SK-N-SH (cell line): ENCODE results near the gene PELI1. TPM values are rescaled to one million over a fixed set of nuclear protein-coding genes. Genes with fewer than 3 reads are reported as not detected.

Experiments
- CTCF ChIA-PET: fragments of 300-600, 350-600 bp; formaldehyde crosslinking; extraction: SDS; loops from one replicate; lab custom pipeline; 2021; lab: Yijun Ruan, JAX
- POLR2A ChIA-PET: fragments of 350-600 bp; sonication (Branson Sonifier 250); formaldehyde crosslinking; extraction: SDS; loops from one replicate; lab custom pipeline; 2020; ENCODE audit warnings: antibody characterized with exemption, inconsistent platforms; lab: Yijun Ruan, JAX
- DNase-seq: peaks from one replicate; pipeline ENCODE4 v3.0.0; 2012
- H2AFZ ChIP-seq: fragments of 200-600 bp; sonication (generic); 2 replicates; pipeline ENCODE4 v1.8.1; 2016; ENCODE audit warnings: antibody characterized with exemption, mild to moderate bottlenecking, low read depth
- H3F3A ChIP-seq: fragments of 200-600 bp; sonication (generic); replicated peaks from 2 replicates; pipeline ENCODE3; 2016; ENCODE audit warnings: antibody characterized with exemption, mild to moderate bottlenecking; ENCODE audit not compliant: insufficient read depth
- H3K27ac ChIP-seq, 2 experiments: fragments of 200-500 bp in 1 of 2; fragments of 200-600 bp in 1 of 2; sonication (Bioruptor generic) in 1 of 2; sonication (generic), shearing (Covaris generic) in 1 of 2; 2 replicates each; pipeline versions ENCODE4 v1.5.1 to v1.6.1; 2014 to 2016; ENCODE audit warnings: low read depth in 2 of 2, inconsistent platforms in 1 of 2, low read length in 1 of 2, mild to moderate bottlenecking in 1 of 2, mixed read lengths in 1 of 2
- H3K27me3 ChIP-seq: fragments of 200-600 bp; sonication (generic), shearing (Covaris generic); 2 replicates; pipeline ENCODE4 v1.6.1; 2016; ENCODE audit warnings: mixed run types; ENCODE audit not compliant: insufficient read depth
- H3K36me3 ChIP-seq, 2 experiments: fragments of 200-500 bp in 1 of 2; fragments of 200-600 bp in 1 of 2; sonication (Bioruptor generic) in 1 of 2; sonication (generic) in 1 of 2; replicated peaks in 1 of 2; 2 replicates each; pipeline versions ENCODE3 to v1.5.1; 2014 to 2016; ENCODE audit warnings: low read length in 1 of 2, mild to moderate bottlenecking in 1 of 2; ENCODE audit not compliant: insufficient read depth in 2 of 2, control insufficient read depth in 1 of 2
- H3K4me1 ChIP-seq, 2 experiments: fragments of 200-500 bp in 1 of 2; fragments of 200-600 bp in 1 of 2; sonication (Bioruptor generic) in 1 of 2; sonication (generic), shearing (Covaris generic) in 1 of 2; 2 replicates each; pipeline versions ENCODE4 v1.5.1 to v1.6.1; 2014 to 2016; ENCODE audit warnings: low read depth in 1 of 2, low read length in 1 of 2, mixed run types in 1 of 2; ENCODE audit not compliant: insufficient read depth in 2 of 2, control insufficient read depth in 1 of 2
- H3K4me2 ChIP-seq: fragments of 200-600 bp; sonication (generic), shearing (Covaris generic); 2 replicates; pipeline ENCODE4 v1.6.1; 2017; ENCODE audit warnings: mixed run types
- H3K4me3 ChIP-seq, 2 experiments: fragments of 200-500 bp in 1 of 2; fragments of 200-600 bp in 1 of 2; sonication (Bioruptor generic) in 1 of 2; sonication (generic), shearing (Covaris generic) in 1 of 2; 2 replicates each; pipeline versions ENCODE4 v1.5.1 to v1.8.1; 2014 to 2016; ENCODE audit warnings: low read depth in 2 of 2, inconsistent platforms in 1 of 2, low read length in 1 of 2, mild to moderate bottlenecking in 1 of 2, mixed read lengths in 1 of 2, moderate library complexity in 1 of 2
- H3K79me2 ChIP-seq: fragments of 200-600 bp; sonication (generic); 2 replicates; pipeline ENCODE4 v1.8.1; 2017; ENCODE audit warnings: mild to moderate bottlenecking; ENCODE audit not compliant: insufficient read depth
- H3K9ac ChIP-seq: fragments of 200-600 bp; sonication (generic); 2 replicates; pipeline ENCODE4 v1.6.1; 2017; ENCODE audit warnings: mixed run types
- H3K9me2 ChIP-seq: fragments of 200-600 bp; sonication (generic); 2 replicates; pipeline ENCODE4 v1.6.1; 2017; ENCODE audit warnings: mixed run types
- H3K9me3 ChIP-seq: fragments of 200-600 bp; sonication (generic); 2 replicates; pipeline ENCODE4 v1.6.1; 2017; ENCODE audit warnings: mixed run types, mild to moderate bottlenecking, moderate library complexity
- H4K20me1 ChIP-seq: fragments of 200-600 bp; sonication (generic); 2 replicates; pipeline ENCODE4 v1.6.1; 2017; ENCODE audit warnings: mild to moderate bottlenecking, mixed run types; ENCODE audit not compliant: insufficient read depth
- CHD2 ChIP-seq: fragments of 150-350 bp; IDR thresholded peaks from 2 replicates; pipeline ENCODE4 v1.6.1; 2018; ENCODE audit warnings: low read length; ENCODE audit not compliant: partially characterized antibody
- CTCF ChIP-seq: fragments of 200-600 bp; sonication (generic); IDR thresholded peaks from 2 replicates; pipeline ENCODE4 v1.6.1; 2017; ENCODE audit warnings: antibody characterized with exemption, mild to moderate bottlenecking, moderate library complexity
- ELF1 ChIP-seq: IDR thresholded peaks from 2 replicates; pipeline ENCODE4 v1.4.0; 2012
- EZH2phosphoT487 ChIP-seq: fragments of 200-600 bp; sonication (generic); IDR thresholded peaks from 2 replicates; pipeline ENCODE4 v1.6.1; 2017; ENCODE audit warnings: low read depth, mixed run types, mild to moderate bottlenecking, antibody characterized with exemption, moderate library complexity, borderline replicate concordance
- FOSL2 ChIP-seq: IDR thresholded peaks from 2 replicates; pipeline ENCODE4 v1.4.0; 2012; ENCODE audit warnings: low read depth, mild to moderate bottlenecking, moderate library complexity, borderline replicate concordance
- FOXJ3 ChIP-seq: sonication (generic); formaldehyde crosslinking; IDR thresholded peaks from 2 replicates; pipeline ENCODE4 v1.5.1; 2020; ENCODE audit warnings: mild to moderate bottlenecking, missing genetic modification reagents
- GABPA ChIP-seq: IDR thresholded peaks from 2 replicates; pipeline ENCODE4 v1.4.0; 2012; ENCODE audit warnings: low read depth, mild to moderate bottlenecking
- GATA2 ChIP-seq: sonication (generic); formaldehyde crosslinking; IDR thresholded peaks from 2 replicates; pipeline ENCODE4 v1.5.0; 2020; ENCODE audit warnings: mild to moderate bottlenecking, missing genetic modification reagents
- MAX ChIP-seq: IDR thresholded peaks from 2 replicates; pipeline ENCODE4 v1.4.0; 2012; ENCODE audit warnings: low read depth
- MEF2A ChIP-seq: IDR thresholded peaks from 2 replicates; pipeline ENCODE4 v1.4.0; 2012; ENCODE audit warnings: low read depth, borderline replicate concordance
- MXI1 ChIP-seq: IDR thresholded peaks from 2 replicates; pipeline ENCODE4 v1.6.1; 2012; ENCODE audit warnings: mild to moderate bottlenecking, low read depth, low read length, improper control_type of control experiment
- NFIC ChIP-seq: IDR thresholded peaks from 2 replicates; pipeline ENCODE4 v1.4.0; 2012; ENCODE audit warnings: borderline replicate concordance
- NRF1 ChIP-seq: IDR thresholded peaks from 2 replicates; pipeline ENCODE4 v1.6.1; 2012; ENCODE audit warnings: low read depth, mild to moderate bottlenecking, low read length
- PBX3 ChIP-seq: IDR thresholded peaks from 2 replicates; pipeline ENCODE4; 2012
- POLR2AphosphoS5 ChIP-seq: IDR thresholded peaks from 2 replicates; pipeline ENCODE4 v1.6.1; 2012; ENCODE audit warnings: low read depth, low read length
- RAD21 ChIP-seq: IDR thresholded peaks from 2 replicates; pipeline ENCODE4 v1.6.1; 2012; ENCODE audit warnings: mild to moderate bottlenecking, low read length
- RFX5 ChIP-seq: IDR thresholded peaks from 2 replicates; pipeline ENCODE4 v1.6.1; 2012; ENCODE audit warnings: mild to moderate bottlenecking, improper control_type of control experiment, low read length
- SMC3 ChIP-seq: IDR thresholded peaks from 2 replicates; pipeline ENCODE4 v1.6.1; 2012; ENCODE audit warnings: low read depth, low read length, improper control_type of control experiment
- YY1 ChIP-seq: IDR thresholded peaks from 2 replicates; pipeline ENCODE4 v1.4.0; 2012; ENCODE audit warnings: low read depth, mild to moderate bottlenecking
- ZBTB33 ChIP-seq: IDR thresholded peaks from 2 replicates; pipeline ENCODE4 v1.4.0; 2012; ENCODE audit warnings: low read depth, borderline replicate concordance
- WGBS: methylation state at CpG from one replicate; pipeline ENCODE4 v1.1.6; 2017; ENCODE audit warnings: low lambda C conversion rate; 5-methylcytosine and 5-hydroxymethylcytosine counted together
- polyA plus RNA-seq, 3 experiments: library from polyadenylated mRNA; depleted of rRNA; stranded (reverse); fragments of >200 nt; gene quantifications; 2 replicates each; pipeline ENCODE4 v1.2.3, GENCODE V29; 2012

PELI1 gene
- polyA plus RNA-seq, 1 of the 3 experiments (the other 2 are of a cell fraction): 4.2 TPM

GRCh38 chr2:64164629-64165028, 20.4 kb upstream of the PELI1 start:
- no peak overlapping the region for H3K9ac ChIP-seq
- H3K9me2 ChIP-seq: no peaks in the 10 kb centered on the region
- H3K4me3 ChIP-seq: no peak overlapping the region
- H3K36me3 ChIP-seq: no peaks in the 10 kb centered on the region
- H4K20me1 ChIP-seq: no peaks in the 10 kb centered on the region
- ChIA-PET CTCF (no interaction called here), POLR2A (no interaction called here)
- H3K27ac ChIP-seq: no peak overlapping the region
- H3K4me2 ChIP-seq: no peak overlapping the region
- WGBS: 64% methylated on average over 1 of the region's 1 CpG
- no peak for DNase-seq
- TF ChIP-seq RFX5 (no peak), MAX (no peak), PBX3 (no peak), RAD21 (no peak), SMC3 (no peak), GABPA (no peak), CHD2 (no peak), FOXJ3 (CRISPR knock-in tag) (no peak), YY1 (no peak), POLR2AphosphoS5 (no peak), ZBTB33 (no peak), MEF2A (no peak), NFIC (no peak), FOSL2 (no peak), NRF1 (no peak), EZH2phosphoT487 (no peak), GATA2 (no peak), MXI1 (no peak), CTCF (no peak), ELF1 (no peak)
- TF ChIP-seq, all 33 proteins: peak for 0
- no peaks in the 10 kb centered on the region for H3K27me3 ChIP-seq
- no peaks in the 10 kb centered on the region for H3K79me2 ChIP-seq
- no peaks in the 10 kb centered on the region for H3K9me3 ChIP-seq
- H3F3A ChIP-seq: no peaks in the 10 kb centered on the region
- no peaks in the 10 kb centered on the region; a peak in 1 of 4 replicates for H3K4me1 ChIP-seq
- no peak overlapping the region for H2AFZ ChIP-seq
